Activated CD4-positive, alpha-beta memory T cell treated with anti-CD3 and anti-CD28 coated beads for 36 hours (primary cell): ENCODE measurements around the gene ADAMTSL3. TPM values are rescaled to one million over a fixed set of nuclear protein-coding genes. Genes with fewer than 3 reads are reported as not detected.

Experiments
- CTCF ChIA-PET: fragments of 350-600 bp; sonication (Branson Sonifier 250); formaldehyde crosslinking; loops from one replicate; lab custom pipeline; 2021; ENCODE audit warnings: antibody characterized with exemption, inconsistent platforms; lab: Charles Lee
- POLR2A ChIA-PET: fragments of 350-600 bp; sonication (Branson Sonifier 250); formaldehyde crosslinking; loops from one replicate; lab custom pipeline; 2021; ENCODE audit warnings: antibody characterized with exemption; lab: Charles Lee
- DNase-seq: peaks from one replicate; pipeline ENCODE4 v3.0.0-alpha.2; 2020
- H3K27ac Mint-ChIP-seq: one replicate; pipeline ENCODE4 v1.8.0; 2021; ENCODE audit warnings: mixed read lengths
- H3K27me3 Mint-ChIP-seq: one replicate; pipeline ENCODE4 v1.8.0; 2021; ENCODE audit warnings: mixed read lengths
- H3K36me3 Mint-ChIP-seq: one replicate; pipeline ENCODE4 v1.8.0; 2021; ENCODE audit warnings: mixed read lengths
- H3K4me1 Mint-ChIP-seq: one replicate; pipeline ENCODE4 v1.8.0; 2021; ENCODE audit warnings: low read depth, mixed read lengths
- H3K4me3 Mint-ChIP-seq: one replicate; pipeline ENCODE4 v1.8.0; 2021; ENCODE audit warnings: mild to moderate bottlenecking, mixed read lengths
- H3K9me3 Mint-ChIP-seq: one replicate; pipeline ENCODE4 v1.8.0; 2021; ENCODE audit warnings: mixed read lengths
- intact Hi-C: fragments of 100-400 bp; cut with micrococcal nuclease; formaldehyde crosslinking; loops from one replicate; pipeline ENCODE4 v1.15.1; 2023
- total RNA-seq, 2 experiments: library from RNA; stranded (reverse); gene quantifications; one replicate each; pipeline ENCODE4 v1.2.3, GENCODE V29; 2021

ADAMTSL3 gene
- total RNA-seq, 2 experiments from 2014 or later: not detected

DNA sequence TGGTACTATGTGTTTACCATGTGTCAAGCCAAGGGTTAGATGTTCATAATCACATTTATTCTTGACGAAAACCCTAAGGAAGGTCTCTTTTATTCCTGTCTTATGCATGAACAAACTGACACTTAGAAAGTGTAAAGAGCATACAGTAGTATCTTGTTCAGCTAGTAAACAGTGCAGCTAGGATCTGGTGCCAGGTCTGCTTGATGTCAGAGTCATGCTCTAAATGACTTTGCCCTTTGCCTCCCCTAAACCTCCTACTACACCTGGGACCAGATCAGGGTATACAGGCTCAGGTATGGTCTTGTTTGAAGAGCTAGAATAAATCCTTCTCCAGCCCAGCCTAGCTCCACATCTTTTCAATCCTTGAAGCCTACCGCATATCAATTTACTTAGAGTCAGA is 232.4 kb downstream of the ADAMTSL3 start:
- intact Hi-C loops: no loop called here
- CTCF ChIA-PET: no interaction called here
- Mint-ChIP-seq H3K4me1 (no peaks in the 10 kb centered on the region), H3K36me3 (no peaks in the 10 kb centered on the region), H3K4me3 (no peak overlapping the region), H3K27ac (no peak overlapping the region), H3K9me3 (no peaks in the 10 kb centered on the region), H3K27me3 (peaks cover 3% of the 10 kb centered on the region)
- POLR2A ChIA-PET: no interaction called here
- DNase-seq: no peak

DNA sequence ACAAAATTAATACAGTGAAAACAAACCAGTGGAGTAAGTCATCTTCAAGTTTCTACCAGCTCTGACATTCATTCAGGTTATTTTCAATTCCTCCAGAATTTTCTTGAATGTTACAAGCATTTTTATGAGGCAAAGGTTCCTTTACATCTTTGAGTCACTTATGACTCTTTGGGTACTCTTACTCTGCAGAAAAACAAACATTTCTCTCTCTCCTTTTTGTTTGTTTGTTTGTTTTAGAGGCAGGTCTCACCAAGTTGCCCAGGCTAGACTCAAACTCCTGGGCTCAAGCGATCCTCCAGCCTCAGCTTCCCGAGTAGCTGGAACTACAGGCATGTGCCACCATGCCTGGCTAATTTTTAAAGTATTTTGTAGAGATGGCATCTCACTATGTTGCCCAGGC is 233.5 kb downstream of the ADAMTSL3 start:
- ChIA-PET POLR2A (no interaction called here), CTCF (no interaction called here)
- DNase-seq: no peak
- H3K9me3 Mint-ChIP-seq: no peaks in the 10 kb centered on the region
- H3K4me3 Mint-ChIP-seq: no peak overlapping the region
- no peak overlapping the region for H3K27ac Mint-ChIP-seq
- peaks cover 5% of the 10 kb centered on the region for H3K27me3 Mint-ChIP-seq
- intact Hi-C loops: no loop called here
- no peaks in the 10 kb centered on the region for H3K4me1 Mint-ChIP-seq
- H3K36me3 Mint-ChIP-seq: no peaks in the 10 kb centered on the region

DNA sequence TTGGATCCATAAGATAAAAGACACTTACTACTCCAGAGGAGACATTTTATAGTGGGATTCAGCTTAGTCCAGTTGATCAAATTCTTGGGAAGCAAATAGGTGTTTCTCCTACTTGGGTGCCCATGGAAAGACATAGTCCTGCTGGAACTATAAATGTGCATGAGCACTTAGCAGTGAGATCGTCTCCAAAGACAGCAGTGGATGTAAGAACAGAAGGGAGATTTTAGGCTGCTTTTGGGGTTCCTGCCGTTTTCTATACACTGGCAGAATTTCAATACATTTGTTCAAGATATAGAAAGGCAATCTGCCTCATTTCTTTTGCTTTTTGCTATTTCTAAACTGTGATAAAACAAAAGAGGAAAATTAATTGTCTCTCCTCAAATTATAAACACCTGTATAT is 234.0 kb downstream of the ADAMTSL3 start:
- no peak for DNase-seq
- intact Hi-C loops: no loop called here
- no peaks in the 10 kb centered on the region for H3K4me1 Mint-ChIP-seq
- no peak overlapping the region for H3K4me3 Mint-ChIP-seq
- CTCF ChIA-PET: no interaction called here
- POLR2A ChIA-PET: no interaction called here
- no peak overlapping the region for H3K27ac Mint-ChIP-seq
- no peaks in the 10 kb centered on the region for H3K9me3 Mint-ChIP-seq
- H3K27me3 Mint-ChIP-seq: peaks cover 5% of the 10 kb centered on the region
- no peaks in the 10 kb centered on the region for H3K36me3 Mint-ChIP-seq

DNA sequence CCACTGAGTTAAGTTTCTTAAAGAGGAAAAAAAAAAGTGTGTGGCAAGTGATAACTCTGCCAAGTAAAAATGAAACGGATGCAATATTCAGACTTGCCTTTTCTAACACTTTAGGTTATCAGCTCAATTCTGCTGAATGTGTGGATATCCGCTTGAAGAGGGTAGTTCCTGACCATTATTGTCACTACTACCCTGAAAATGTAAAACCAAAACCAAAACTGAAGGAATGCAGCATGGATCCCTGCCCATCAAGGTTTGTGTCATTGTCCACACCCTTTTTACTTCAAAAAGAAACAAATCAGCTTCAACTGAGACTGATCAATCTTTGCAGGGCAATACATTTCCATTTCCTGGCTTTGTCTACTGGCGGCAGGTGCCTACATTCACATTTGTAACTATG is 236.1 kb downstream of the ADAMTSL3 start:
- intact Hi-C loops: no loop called here
- CTCF ChIA-PET: no interaction called here
- H3K4me1 Mint-ChIP-seq: no peaks in the 10 kb centered on the region

DNA sequence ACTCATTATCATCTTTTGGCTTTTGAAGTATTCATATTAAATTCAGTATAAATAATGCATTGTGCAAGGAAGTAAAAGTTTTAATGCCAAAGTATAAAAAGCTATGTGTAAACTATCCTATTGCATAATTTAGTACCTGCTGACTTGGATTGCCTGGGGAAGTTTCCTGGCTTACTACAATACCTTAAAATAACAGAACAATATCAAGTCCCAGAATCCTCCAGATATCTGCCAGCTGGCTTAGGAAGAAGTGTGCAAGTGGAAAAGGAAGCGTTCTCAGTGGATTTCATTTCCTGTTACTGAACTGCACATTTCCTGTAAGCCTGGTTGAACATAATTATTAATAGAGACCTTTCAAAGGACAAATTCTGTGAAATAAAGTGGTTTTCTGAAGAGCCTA is 236.7 kb downstream of the ADAMTSL3 start:
- Mint-ChIP-seq H3K4me3 (no peak overlapping the region), H3K4me1 (no peaks in the 10 kb centered on the region), H3K27ac (no peak overlapping the region), H3K36me3 (no peaks in the 10 kb centered on the region), H3K27me3 (peaks cover 5% of the 10 kb centered on the region), H3K9me3 (no peaks in the 10 kb centered on the region)
- ChIA-PET POLR2A (interaction anchor here (0.6 kb wide), 1 partner anchor 10 kb away, joined by 3 read pairs; no protein-coding TSS in a partner anchor), CTCF (no interaction called here)
- DNase-seq: no peak
- intact Hi-C loops: no loop called here

More for the DNA sequence above, 236.1 kb downstream of the ADAMTSL3 start:
- POLR2A ChIA-PET: interaction anchor here (0.6 kb wide), 1 partner anchor 11 kb away, joined by 3 read pairs; no protein-coding TSS in a partner anchor
- H3K27ac Mint-ChIP-seq: no peak overlapping the region
- H3K9me3 Mint-ChIP-seq: no peaks in the 10 kb centered on the region
- DNase-seq: no peak
- H3K4me3 Mint-ChIP-seq: no peak overlapping the region
- no peaks in the 10 kb centered on the region for H3K36me3 Mint-ChIP-seq
- peaks cover 5% of the 10 kb centered on the region for H3K27me3 Mint-ChIP-seq

DNA sequence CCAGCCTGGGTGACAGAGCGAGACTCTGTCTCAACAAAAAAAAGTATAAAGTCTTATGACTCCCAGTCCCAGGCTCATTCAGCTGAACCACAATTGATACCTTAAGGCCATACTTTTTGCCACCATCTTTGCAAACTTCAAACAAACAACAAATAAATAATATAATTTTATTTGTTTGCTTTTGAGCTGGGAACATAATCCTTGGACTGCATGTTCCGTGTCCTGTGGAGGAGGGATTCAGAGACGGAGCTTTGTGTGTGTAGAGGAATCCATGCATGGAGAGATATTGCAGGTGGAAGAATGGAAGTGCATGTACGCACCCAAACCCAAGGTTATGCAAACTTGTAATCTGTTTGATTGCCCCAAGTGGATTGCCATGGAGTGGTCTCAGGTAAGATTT is 238.6 kb downstream of the ADAMTSL3 start:
- intact Hi-C loops: no loop called here
- H3K9me3 Mint-ChIP-seq: no peaks in the 10 kb centered on the region
- POLR2A ChIA-PET: no interaction called here
- H3K27ac Mint-ChIP-seq: no peak overlapping the region
- H3K4me1 Mint-ChIP-seq: no peaks in the 10 kb centered on the region
- H3K27me3 Mint-ChIP-seq: peaks cover 5% of the 10 kb centered on the region
- H3K36me3 Mint-ChIP-seq: no peaks in the 10 kb centered on the region
- DNase-seq: no peak
- no peak overlapping the region for H3K4me3 Mint-ChIP-seq
- CTCF ChIA-PET: no interaction called here

DNA sequence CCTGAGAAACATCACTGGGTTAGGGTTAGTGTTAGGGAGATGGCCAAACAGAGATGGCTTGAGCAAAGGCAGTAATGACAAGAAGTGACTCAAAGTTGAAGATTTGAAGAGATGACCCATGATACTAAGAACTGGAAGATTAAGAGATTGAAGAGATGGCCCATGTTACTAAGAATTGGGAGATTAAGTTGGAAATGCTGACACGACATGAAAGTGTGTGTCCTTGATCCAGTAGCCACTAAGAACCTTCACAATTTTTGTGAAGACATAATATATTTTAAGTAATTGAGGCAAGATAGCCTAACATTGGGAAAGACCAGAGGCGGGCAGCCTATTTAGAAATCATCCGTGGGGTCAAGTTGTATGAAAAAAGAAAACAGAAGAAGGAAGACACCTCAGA is 239.4 kb downstream of the ADAMTSL3 start:
- intact Hi-C loops: no loop called here
- ChIA-PET POLR2A (no interaction called here), CTCF (no interaction called here)
- no peak overlapping the region for H3K27ac Mint-ChIP-seq
- H3K27me3 Mint-ChIP-seq: peaks cover 5% of the 10 kb centered on the region
- H3K9me3 Mint-ChIP-seq: no peaks in the 10 kb centered on the region
- no peak overlapping the region for H3K4me3 Mint-ChIP-seq
- no peaks in the 10 kb centered on the region for H3K4me1 Mint-ChIP-seq
- no peaks in the 10 kb centered on the region for H3K36me3 Mint-ChIP-seq
- DNase-seq: no peak

DNA sequence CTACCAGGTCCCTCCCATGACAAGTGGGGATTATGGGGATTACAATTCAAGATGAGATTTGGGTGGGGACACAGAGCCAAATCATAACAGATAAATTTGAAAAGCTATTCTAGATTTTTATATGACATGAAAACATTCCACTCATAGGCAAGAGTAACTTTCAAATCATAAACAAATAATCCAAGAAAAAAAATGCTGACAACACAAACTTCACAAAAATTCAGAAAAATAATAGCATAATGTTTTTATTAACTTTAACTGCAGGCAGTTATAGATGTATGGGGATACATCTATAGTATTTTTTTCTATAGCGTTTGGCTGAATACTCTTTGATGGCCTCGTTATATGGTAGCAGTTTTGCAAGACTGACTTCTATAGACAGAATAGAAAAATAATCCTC is 243.1 kb downstream of the ADAMTSL3 start:
- Mint-ChIP-seq H3K4me3 (no peak overlapping the region), H3K4me1 (no peaks in the 10 kb centered on the region), H3K9me3 (no peaks in the 10 kb centered on the region), H3K27me3 (peaks cover 3% of the 10 kb centered on the region), H3K27ac (no peak overlapping the region), H3K36me3 (no peaks in the 10 kb centered on the region)
- POLR2A ChIA-PET: no interaction called here
- no peak for DNase-seq
- intact Hi-C loops: no loop called here
- CTCF ChIA-PET: no interaction called here

DNA sequence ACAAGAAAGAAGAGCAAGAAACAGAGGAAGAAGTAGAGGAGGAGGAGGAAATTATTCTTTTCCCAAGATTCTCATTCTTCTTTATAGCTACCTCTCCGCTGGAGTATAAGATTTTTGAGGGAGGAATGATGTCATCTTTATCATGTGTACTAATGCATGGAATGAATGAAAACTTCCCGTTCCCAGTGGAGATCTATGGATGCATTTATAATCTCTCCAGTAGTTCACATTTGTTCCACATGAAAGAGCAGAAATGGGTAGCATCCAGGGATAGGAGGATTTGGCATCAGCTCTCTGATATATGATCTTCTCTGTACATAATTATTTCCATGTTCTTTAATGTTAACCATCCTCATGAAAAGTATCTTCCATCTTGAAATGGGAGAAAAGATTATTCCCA is 244.4 kb downstream of the ADAMTSL3 start:
- H3K4me3 Mint-ChIP-seq: no peak overlapping the region
- H3K27ac Mint-ChIP-seq: no peak overlapping the region
- no peaks in the 10 kb centered on the region for H3K9me3 Mint-ChIP-seq
- H3K36me3 Mint-ChIP-seq: no peaks in the 10 kb centered on the region
- H3K27me3 Mint-ChIP-seq: peaks cover 3% of the 10 kb centered on the region
- no peak for DNase-seq
- CTCF ChIA-PET: no interaction called here
- intact Hi-C loops: no loop called here
- H3K4me1 Mint-ChIP-seq: no peaks in the 10 kb centered on the region
- POLR2A ChIA-PET: no interaction called here

DNA sequence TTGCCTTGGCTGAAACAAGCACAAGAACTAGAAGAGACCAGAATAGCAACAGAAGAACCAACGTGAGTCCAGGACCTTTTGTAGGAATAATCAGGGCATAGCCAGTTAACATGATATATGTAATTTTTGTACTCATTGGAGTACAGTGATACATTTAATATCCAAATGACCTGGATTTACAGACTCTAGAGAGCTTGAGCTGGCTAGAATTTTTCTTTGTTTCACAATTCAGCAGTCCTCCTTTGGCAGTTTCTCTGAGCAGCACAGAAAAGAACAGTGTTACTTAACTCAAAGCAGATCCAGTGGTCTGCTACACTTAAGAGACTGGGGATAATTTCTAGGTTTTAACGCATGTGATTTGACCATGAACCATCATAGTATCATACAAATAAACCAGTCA is 245.7 kb downstream of the ADAMTSL3 start:
- Mint-ChIP-seq H3K9me3 (no peaks in the 10 kb centered on the region), H3K27me3 (peaks cover 3% of the 10 kb centered on the region), H3K27ac (no peak overlapping the region), H3K36me3 (no peaks in the 10 kb centered on the region), H3K4me3 (no peak overlapping the region), H3K4me1 (no peaks in the 10 kb centered on the region)
- CTCF ChIA-PET: no interaction called here
- POLR2A ChIA-PET: no interaction called here
- DNase-seq: no peak
- intact Hi-C loops: no loop called here

DNA sequence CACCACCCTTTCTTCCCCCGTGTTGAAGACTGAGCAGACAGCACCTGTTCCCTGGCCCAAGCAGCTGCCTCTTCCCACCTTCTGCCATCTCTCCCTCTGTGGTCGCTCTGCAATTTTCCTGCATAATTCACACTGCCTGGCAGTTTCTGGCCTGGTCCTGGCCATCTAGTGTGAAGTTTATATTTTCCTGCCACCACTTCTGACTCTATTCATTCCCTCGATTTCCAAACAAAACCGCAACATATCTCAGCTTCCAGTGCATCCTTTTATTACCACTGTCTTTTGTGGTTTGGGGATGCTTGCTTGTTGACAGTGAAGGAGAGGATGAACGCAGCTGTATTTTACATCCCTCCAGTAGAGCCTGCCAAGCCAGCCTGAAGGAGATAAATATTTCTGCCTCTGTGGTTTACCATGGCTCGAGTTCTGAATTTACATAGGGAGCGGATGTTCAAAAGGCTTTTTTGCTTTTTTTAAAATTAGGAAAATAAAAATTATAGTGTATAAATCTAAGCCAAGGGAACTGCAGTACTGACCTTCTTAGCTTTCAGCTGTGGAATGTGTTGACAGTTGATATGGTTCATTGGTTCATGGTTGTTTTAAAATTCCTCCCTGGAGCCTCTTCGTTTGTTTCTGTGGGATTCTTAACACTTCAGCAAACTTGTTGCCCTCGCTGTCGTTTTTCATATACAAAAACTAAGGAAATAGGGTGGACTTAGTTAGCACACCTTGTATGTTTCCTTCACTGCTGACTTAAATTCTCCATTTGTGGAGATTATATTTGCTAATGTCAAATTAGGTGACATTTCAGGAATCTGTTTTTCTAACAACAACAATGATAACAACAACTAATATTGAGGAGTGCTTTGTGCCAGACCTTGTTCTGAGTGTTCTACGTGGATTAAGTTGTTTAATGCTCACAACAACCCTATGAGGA is 250.5 kb downstream of the ADAMTSL3 start:
- intact Hi-C loops: no loop called here
- Mint-ChIP-seq H3K4me1 (no peaks in the 10 kb centered on the region), H3K9me3 (no peaks in the 10 kb centered on the region)

DNA sequence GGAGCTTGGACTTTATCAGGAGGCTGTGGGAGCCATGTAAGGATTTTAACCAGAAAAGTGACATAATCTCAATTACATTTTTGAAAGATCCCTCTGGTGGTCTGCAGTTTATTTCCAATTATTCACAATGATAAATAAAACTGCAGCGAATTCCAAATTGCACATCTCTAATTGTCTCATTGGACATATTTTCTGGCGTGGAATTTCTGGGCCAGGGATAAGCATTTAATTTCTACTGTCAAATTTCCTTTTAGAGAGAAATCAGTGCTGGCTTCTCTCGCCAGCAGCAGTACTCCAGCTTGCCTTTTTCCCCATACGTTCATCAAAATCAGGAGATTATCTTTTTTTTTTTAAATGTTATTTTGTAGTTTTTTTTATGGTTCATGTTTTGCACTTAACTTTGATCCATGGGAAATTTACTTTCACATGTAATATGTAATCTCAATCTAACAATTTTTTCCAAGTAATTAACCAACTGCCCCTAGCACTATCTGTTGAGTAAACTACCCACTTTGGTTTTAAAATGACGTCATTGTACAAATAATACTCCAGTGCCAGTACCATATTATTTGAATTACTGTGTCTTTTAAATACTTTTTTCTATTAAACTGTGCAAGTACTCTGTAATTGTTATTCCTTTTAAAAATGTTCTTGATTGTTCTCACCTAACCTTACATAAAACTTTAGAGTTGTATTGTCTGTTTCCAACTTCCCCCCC is 251.8 kb downstream of the ADAMTSL3 start:
- ChIA-PET POLR2A (no interaction called here), CTCF (no interaction called here)
- H3K9me3 Mint-ChIP-seq: no peaks in the 10 kb centered on the region
- intact Hi-C loops: no loop called here
- H3K36me3 Mint-ChIP-seq: no peaks in the 10 kb centered on the region
- H3K27me3 Mint-ChIP-seq: no peaks in the 10 kb centered on the region
- no peak overlapping the region for H3K4me3 Mint-ChIP-seq
- H3K4me1 Mint-ChIP-seq: no peaks in the 10 kb centered on the region
- H3K27ac Mint-ChIP-seq: no peak overlapping the region
- no peak for DNase-seq

More for the DNA sequence above, 250.5 kb downstream of the ADAMTSL3 start:
- Mint-ChIP-seq H3K27ac (no peak overlapping the region), H3K36me3 (no peaks in the 10 kb centered on the region), H3K27me3 (peaks cover 3% of the 10 kb centered on the region), H3K4me3 (no peak overlapping the region)
- DNase-seq: no peak
- POLR2A ChIA-PET: no interaction called here
- CTCF ChIA-PET: no interaction called here
